Adrenal gland (tissue), 12 donors: ENCODE measurements around the gene ANGPT4. TPM values are rescaled to one million over a fixed set of nuclear protein-coding genes. Genes with fewer than 3 reads are reported as not detected.
A peak's percentile ranks its signal among the peaks of the same experiment; 100 is the strongest.
"Not testable (repeated sequence)": the region's sequence is repeated elsewhere in the genome, so short reads cannot be mapped to it uniquely, and the experiment has no call there.

Experiments
- DNase-seq, 7 donors: peaks; one replicate each; pipeline ENCODE4 v3.0.0-alpha.2; 2019 to 2020
- H3K27ac ChIP-seq, 5 donors: fragments of 200-600 bp; sonication (generic) in 4 of 5; 1 replicate in 3 of 5; 2 replicates in 2 of 5; pipeline versions ENCODE4 v1.5.1 to v1.8.0; 2016 to 2020; ENCODE audit warnings: mild to moderate bottlenecking in 1 of 5
- H3K27me3 ChIP-seq: fragments of 200-600 bp; 2 replicates; pipeline ENCODE4 v1.8.0; 2021
- H3K36me3 ChIP-seq, 2 donors: fragments of 200-600 bp; replicated peaks in 1 of 2; 1 replicate in 1 of 2; 2 replicates in 1 of 2; pipeline versions ENCODE4 v1.5.1 to v1.8.0; 2018 to 2022
- H3K4me1 ChIP-seq, 2 donors: fragments of 200-600 bp; replicated peaks in 1 of 2; 1 replicate in 1 of 2; 2 replicates in 1 of 2; pipeline versions ENCODE4 v1.5.1 to v1.8.0; 2018 to 2021
- H3K4me3 ChIP-seq, 4 donors: fragments of 200-600 bp; sonication (generic) in 3 of 4; one replicate each; pipeline ENCODE4 v1.5.1; 2016 to 2018
- H3K9me3 ChIP-seq, 3 donors: fragments of 200-600 bp; sonication (generic) in 1 of 3; replicated peaks in 1 of 3; 1 replicate in 2 of 3; 2 replicates in 1 of 3; pipeline versions ENCODE4 v1.5.1 to v1.8.0; 2016 to 2021
- POLR2A ChIP-seq, 2 donors: fragments of 450-650 bp; IDR thresholded peaks; one replicate each; pipeline ENCODE4 v1.6.1; 2017; ENCODE audit warnings: antibody characterized with exemption in 2 of 2, mild to moderate bottlenecking in 2 of 2, moderate library complexity in 1 of 2
- WGBS, 4 donors: extraction: QIAGEN DNeasy Blood & Tissue Kit in 2 of 4; methylation state at CpG; one replicate each; pipeline versions ENCODE4 v1.1.5 to v1.1.7; 2013 to 2017; 5-methylcytosine and 5-hydroxymethylcytosine counted together
- intact Hi-C, 2 donors: fragments of 100-400 bp; cut with DNase I; formaldehyde crosslinking; loops; one replicate each; pipeline versions ENCODE4 v1.14.1 to v1.15.0; 2022 to 2023
- polyA plus RNA-seq, 3 donors: library from polyadenylated mRNA; stranded (reverse); fragments of 200-250 nt in 2 of 3; fragments of 350-450 nt in 1 of 3; fragmentation: Illumina TruSeq in 1 of 3; extraction: RNeasy Lipid Tissue Mini Kit (QIAGEN cat#74804) in 1 of 3; gene quantifications; one replicate each; pipeline ENCODE4 v1.2.3, GENCODE V29; 2013 to 2014
- total RNA-seq, 9 donors: library from RNA; depleted of rRNA in 4 of 9; stranded (reverse); fragments of >200 nt in 4 of 9; fragments of 120-200 nt in 1 of 9; fragmentation: NEBNext Ultra II Directional in 1 of 9; extraction: Animal tissue kit (Norgen Biotek cat#: 25700) in 1 of 9; gene quantifications; one replicate each; pipeline versions ENCODE4 v1.1.0 to v1.2.4, GENCODE V29; 2013 to 2023
- TF ChIP-seq, protein P1 (sequence below), 6 experiments: fragments of 450-650 bp in 4 of 6; fragments of 200-600 bp in 2 of 6; sonication (generic) in 1 of 6; IDR thresholded peaks; 1 replicate in 5 of 6; 2 replicates in 1 of 6; pipeline versions ENCODE4 v1.5.1 to v1.8.0; 2016 to 2021; ENCODE audit warnings: antibody characterized with exemption in 6 of 6, mild to moderate bottlenecking in 2 of 6, moderate library complexity in 1 of 6
- donor health status: healthy with polysubstance abuse.
- donor health status: Bipolar disorder and iron deficiency.
- donor health status: DM: yes; HTN: yes; CAD: no.
- donor health status: DM: no; HTN: no; CAD: no.
- donor health status: DM: no; HTN: no; CAD: no.
- donor health status: DM: yes; HTN: yes; CAD: no.

ANGPT4 gene
- total and polyA plus RNA-seq, 12 donors = 0.06 to 1.0 (median 0.27) TPM; not detected in 1

- Histone ChIP-seq H3K27ac (no peak overlapping the region), H3K36me3 (no peaks in the 10 kb centered on the region), H3K4me1 (no peaks in the 10 kb centered on the region), H3K4me3 (no peak overlapping the region), H3K27me3 (no peaks in the 10 kb centered on the region), H3K9me3 (no peaks in the 10 kb centered on the region)
- WGBS, 4 donors = 60 to 84% (median 71%) methylated on average over 6 of the region's 6 CpGs
- intact Hi-C loops = no loop called here
- TF ChIP-seq, protein P1, sequence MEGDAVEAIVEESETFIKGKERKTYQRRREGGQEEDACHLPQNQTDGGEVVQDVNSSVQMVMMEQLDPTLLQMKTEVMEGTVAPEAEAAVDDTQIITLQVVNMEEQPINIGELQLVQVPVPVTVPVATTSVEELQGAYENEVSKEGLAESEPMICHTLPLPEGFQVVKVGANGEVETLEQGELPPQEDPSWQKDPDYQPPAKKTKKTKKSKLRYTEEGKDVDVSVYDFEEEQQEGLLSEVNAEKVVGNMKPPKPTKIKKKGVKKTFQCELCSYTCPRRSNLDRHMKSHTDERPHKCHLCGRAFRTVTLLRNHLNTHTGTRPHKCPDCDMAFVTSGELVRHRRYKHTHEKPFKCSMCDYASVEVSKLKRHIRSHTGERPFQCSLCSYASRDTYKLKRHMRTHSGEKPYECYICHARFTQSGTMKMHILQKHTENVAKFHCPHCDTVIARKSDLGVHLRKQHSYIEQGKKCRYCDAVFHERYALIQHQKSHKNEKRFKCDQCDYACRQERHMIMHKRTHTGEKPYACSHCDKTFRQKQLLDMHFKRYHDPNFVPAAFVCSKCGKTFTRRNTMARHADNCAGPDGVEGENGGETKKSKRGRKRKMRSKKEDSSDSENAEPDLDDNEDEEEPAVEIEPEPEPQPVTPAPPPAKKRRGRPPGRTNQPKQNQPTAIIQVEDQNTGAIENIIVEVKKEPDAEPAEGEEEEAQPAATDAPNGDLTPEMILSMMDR (IDR thresholded peaks at IDR 0.05) = no peak
- TF ChIP-seq POLR2A (IDR thresholded peaks at IDR 0.05) = no peak
- DNase-seq = no peak
Measured at GRCh38 chr20:854601-855000, 61.5 kb downstream of the ANGPT4 start.

DNA sequence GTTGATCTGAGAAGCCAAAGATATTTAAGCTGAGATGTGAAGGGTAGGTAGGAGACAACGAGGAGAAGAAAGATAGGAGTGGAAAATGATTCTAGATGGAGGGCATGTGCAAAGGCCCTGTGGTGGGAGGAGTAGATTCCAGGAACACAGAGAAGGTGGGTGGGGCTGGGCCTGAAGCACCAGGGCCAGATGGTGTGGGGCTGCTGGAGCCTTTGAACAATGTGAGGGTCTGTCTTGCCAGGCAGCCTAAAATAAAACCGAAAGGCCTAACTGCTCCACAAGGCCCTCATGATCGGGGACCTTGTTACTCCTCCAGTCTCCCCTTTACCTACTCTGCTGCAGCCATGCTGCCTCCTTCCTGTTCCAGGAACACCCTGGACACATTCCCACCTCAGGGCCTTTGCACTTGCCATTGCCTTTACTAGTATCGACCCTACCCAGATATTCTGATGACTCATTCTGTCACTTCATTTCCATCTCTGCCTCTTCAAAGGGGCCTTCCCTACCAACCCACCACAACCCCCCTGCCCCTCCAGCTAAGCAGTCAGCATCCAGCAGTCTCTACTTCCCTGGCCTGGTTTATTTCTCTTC lies 62.6 kb downstream of the ANGPT4 start:
- no peak for DNase-seq
- 82 to 95% (median 90%) methylated on average over 4 of the region's 4 CpGs for WGBS, 4 donors
- Histone ChIP-seq H3K36me3 (no peaks in the 10 kb centered on the region), H3K4me3 (no peak overlapping the region), H3K9me3 (no peaks in the 10 kb centered on the region), H3K4me1 (no peaks in the 10 kb centered on the region), H3K27ac (no peak overlapping the region), H3K27me3 (no peaks in the 10 kb centered on the region)
- TF ChIP-seq, protein P1 (IDR thresholded peaks at IDR 0.05) = no peak
- no peak for TF ChIP-seq POLR2A (IDR thresholded peaks at IDR 0.05)
- intact Hi-C loops = no loop called here

- H3K27ac ChIP-seq, intact Hi-C loops, H3K4me3 ChIP-seq, H3K27me3 ChIP-seq, H3K36me3 ChIP-seq, DNase-seq, H3K9me3 ChIP-seq: not testable (repeated sequence)
- WGBS, 4 donors = 90 to 93% (median 93%) methylated on average over 8 of the region's 8 CpGs
- peaks cover 7 to 16% of the 10 kb centered on the region in 2 donors for H3K4me1 ChIP-seq
Measured at GRCh38 chr20:848731-849130, 67.4 kb downstream of the ANGPT4 start.

DNA sequence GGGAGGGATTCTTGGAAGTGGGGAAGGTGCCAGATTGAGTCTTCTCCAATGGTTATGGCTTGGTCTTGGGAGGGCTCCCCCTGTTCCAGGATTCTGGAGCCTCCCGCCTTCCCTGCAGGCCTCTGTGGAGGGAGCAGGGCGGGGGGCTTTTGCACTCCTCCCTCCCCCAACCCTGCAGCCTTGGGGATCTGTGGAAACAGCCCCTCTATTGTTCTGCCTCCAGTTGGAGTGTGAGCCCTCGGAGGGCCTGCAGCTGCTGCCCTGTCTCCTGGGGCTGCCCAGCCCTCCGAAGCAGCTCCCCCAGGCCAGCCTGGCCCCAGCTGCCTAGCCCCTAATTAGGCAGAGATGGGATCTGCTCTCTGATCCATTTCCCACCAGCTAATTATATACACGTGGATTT lies 67.9 kb downstream of the ANGPT4 start:
- TF ChIP-seq, protein P1 (IDR thresholded peaks at IDR 0.05) = no peak
- TF ChIP-seq POLR2A (IDR thresholded peaks at IDR 0.05) = no peak
- no peak for DNase-seq
- intact Hi-C loops = no loop called here
- no peak overlapping the region for H3K4me3 ChIP-seq
- no peak overlapping the region for H3K27ac ChIP-seq
- peaks cover 7 to 17% of the 10 kb centered on the region in 2 donors for H3K4me1 ChIP-seq
- 89 to 91% (median 91%) methylated on average over 5 of the region's 5 CpGs for WGBS, 4 donors
- H3K27me3 ChIP-seq = no peaks in the 10 kb centered on the region
- H3K36me3 ChIP-seq = no peaks in the 10 kb centered on the region
- no peaks in the 10 kb centered on the region for H3K9me3 ChIP-seq

DNA sequence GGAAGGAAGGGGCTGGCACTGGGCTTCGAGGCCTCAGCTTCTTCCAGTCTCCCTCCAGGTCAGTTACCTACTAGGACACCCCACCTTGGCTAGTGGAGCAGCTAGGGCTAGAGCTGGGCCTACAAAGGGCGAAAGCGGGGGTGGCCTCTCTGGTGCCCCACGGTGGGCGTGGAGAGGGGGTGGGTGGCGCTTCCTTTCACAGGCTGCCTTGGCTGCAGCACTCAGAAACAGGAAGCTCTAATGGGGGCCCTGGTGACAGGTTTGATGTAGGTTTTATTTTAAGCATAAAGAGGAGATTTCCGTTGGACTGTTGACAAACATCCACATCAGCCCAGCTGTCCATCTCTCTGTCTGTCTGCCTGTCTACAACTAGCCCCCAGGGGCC lies 69.2 kb downstream of the ANGPT4 start:
- intact Hi-C loops = no loop called here
- TF ChIP-seq, protein P1 (IDR thresholded peaks at IDR 0.05) = no peak
- TF ChIP-seq POLR2A (IDR thresholded peaks at IDR 0.05) = no peak
- Histone ChIP-seq H3K27me3 (no peaks in the 10 kb centered on the region), H3K4me3 (no peak overlapping the region), H3K27ac (peak overlapping the region in 2 of 5 donors; percentile 6 to 50), H3K36me3 (no peaks in the 10 kb centered on the region), H3K9me3 (no peaks in the 10 kb centered on the region), H3K4me1 (peaks cover 7 to 19% of the 10 kb centered on the region in 2 donors)
- DNase-seq = peak in 3 of 7 donors; percentile 23 to 60 (median 29)
- 68 to 78% (median 77%) methylated on average over 7 of the region's 7 CpGs for WGBS, 4 donors
